Measurements from ENCODE around the gene DALRD3. TPM values are rescaled to one million over a fixed set of nuclear protein-coding genes. Genes with fewer than 3 reads are reported as not detected.
"Not testable (repeated sequence)": the region's sequence is repeated elsewhere in the genome, so short reads cannot be mapped to it uniquely, and the experiment has no call there.

The DALRD3 gene
- total RNA-seq, 6 experiments from 2014 or later: 7.5 to 17.0 (median 8.1) TPM

DNA sequence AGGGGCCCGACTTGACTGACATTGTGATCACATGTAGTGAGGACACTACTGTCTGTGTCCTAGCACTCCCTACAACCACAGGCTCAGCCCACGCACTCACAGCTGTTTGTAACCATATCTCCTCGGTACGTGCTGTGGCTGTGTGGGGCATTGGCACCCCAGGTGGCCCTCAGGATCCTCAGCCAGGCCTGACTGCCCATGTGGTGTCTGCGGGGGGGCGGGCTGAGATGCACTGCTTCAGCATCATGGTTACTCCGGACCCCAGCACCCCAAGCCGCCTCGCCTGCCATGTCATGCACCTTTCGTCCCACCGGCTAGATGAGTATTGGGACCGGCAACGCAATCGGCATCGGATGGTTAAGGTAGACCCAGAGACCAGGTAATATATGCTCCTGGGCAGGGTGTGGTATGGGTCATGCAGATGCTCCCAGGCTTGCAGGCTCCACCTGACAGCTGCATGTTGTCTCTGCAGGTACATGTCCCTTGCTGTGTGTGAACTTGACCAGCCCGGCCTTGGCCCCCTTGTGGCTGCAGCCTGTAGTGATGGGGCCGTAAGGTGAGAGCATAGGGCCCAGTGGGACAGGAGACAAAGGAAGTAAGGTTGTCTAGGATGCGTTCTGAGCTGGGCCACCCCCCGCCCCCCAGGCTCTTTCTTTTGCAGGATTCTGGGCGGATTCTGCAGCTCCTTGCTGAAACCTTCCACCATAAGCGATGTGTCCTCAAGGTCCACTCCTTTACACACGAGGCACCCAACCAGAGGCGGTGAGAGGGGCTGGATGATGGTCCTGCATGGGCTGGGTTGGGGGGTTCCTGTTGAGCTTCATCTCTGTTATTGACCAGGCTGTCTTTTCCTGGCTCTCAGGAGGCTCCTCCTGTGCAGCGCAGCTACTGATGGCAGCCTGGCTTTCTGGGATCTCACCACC, 4.4 kb downstream of the DALRD3 start:
- TF ChIP-seq, protein P1, sequence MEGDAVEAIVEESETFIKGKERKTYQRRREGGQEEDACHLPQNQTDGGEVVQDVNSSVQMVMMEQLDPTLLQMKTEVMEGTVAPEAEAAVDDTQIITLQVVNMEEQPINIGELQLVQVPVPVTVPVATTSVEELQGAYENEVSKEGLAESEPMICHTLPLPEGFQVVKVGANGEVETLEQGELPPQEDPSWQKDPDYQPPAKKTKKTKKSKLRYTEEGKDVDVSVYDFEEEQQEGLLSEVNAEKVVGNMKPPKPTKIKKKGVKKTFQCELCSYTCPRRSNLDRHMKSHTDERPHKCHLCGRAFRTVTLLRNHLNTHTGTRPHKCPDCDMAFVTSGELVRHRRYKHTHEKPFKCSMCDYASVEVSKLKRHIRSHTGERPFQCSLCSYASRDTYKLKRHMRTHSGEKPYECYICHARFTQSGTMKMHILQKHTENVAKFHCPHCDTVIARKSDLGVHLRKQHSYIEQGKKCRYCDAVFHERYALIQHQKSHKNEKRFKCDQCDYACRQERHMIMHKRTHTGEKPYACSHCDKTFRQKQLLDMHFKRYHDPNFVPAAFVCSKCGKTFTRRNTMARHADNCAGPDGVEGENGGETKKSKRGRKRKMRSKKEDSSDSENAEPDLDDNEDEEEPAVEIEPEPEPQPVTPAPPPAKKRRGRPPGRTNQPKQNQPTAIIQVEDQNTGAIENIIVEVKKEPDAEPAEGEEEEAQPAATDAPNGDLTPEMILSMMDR (IDR thresholded peaks at IDR 0.05): peak; percentile 49 to 56 (median 53)
- no peak for TF ChIP-seq POLR2A (IDR thresholded peaks at IDR 0.05)
- ATAC-seq: peak; percentile 57 to 63 (median 62)
- intact Hi-C loops (cut with DNase I): no loop called here

DNA sequence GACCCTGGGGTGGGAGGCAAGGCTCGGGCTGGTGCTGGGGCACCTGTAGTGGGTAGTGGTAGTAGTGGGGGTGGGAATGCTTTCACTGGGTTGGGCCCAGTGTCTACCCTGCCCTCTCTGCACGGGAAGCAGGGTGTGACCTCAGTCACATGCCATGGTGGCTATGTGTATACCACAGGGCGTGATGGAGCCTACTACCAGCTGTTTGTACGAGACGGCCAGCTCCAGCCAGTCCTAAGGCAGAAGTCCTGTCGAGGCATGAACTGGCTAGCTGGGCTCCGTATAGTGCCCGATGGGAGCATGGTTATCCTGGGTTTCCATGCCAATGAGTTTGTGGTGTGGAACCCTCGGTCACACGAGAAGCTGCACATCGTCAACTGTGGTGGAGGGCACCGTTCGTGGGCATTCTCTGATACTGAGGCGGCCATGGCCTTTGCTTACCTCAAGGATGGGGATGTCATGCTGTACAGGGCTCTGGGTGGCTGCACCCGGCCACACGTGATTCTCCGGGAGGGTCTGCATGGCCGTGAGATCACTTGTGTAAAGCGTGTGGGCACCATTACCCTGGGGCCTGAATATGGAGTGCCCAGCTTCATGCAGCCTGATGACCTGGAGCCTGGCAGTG, 5.2 kb downstream of the DALRD3 start:
- TF ChIP-seq, protein P1 (IDR thresholded peaks at IDR 0.05): no peak
- no peak for TF ChIP-seq POLR2A (IDR thresholded peaks at IDR 0.05)
- no peaks in the 10 kb centered on the region for H3K9me3 ChIP-seq
- WGBS (ENCODE audit: insufficient coverage, low coverage, low lambda C conversion rate, missing lambda C conversion rate): no CpG with 5 or more reads among the region's 19 CpGs
- H3K36me3 ChIP-seq: peaks cover 0 to 30% (median 12%) of the 10 kb centered on the region in 4 donors
- DNase-seq (peak in 1 of 3 donors; percentile 46), ATAC-seq (no peak)
- intact Hi-C loops (cut with DNase I): no loop called here
- H3K4me1 ChIP-seq: peaks cover 0 to 11% (median 2%) of the 10 kb centered on the region in 4 donors
- no peaks in the 10 kb centered on the region for H3K27me3 ChIP-seq
- H3K4me3 ChIP-seq: no peak overlapping the region
- H3K27ac ChIP-seq: no peak overlapping the region

More for the DNA sequence above, 4.4 kb downstream of the DALRD3 start:
- Histone ChIP-seq H3K4me1 (peaks cover 0 to 10% (median under 1%) of the 10 kb centered on the region in 4 donors), H3K36me3 (peaks cover 0 to 30% (median 12%) of the 10 kb centered on the region in 4 donors), H3K4me3 (no peak overlapping the region), H3K27me3 (no peaks in the 10 kb centered on the region), H3K27ac (no peak overlapping the region), H3K9me3 (no peaks in the 10 kb centered on the region)
- DNase-seq: peak in 1 of 3 donors; percentile 64
- 85% methylated on average over 9 of the region's 24 CpGs for WGBS (ENCODE audit: insufficient coverage, low coverage, low lambda C conversion rate, missing lambda C conversion rate)

DNA sequence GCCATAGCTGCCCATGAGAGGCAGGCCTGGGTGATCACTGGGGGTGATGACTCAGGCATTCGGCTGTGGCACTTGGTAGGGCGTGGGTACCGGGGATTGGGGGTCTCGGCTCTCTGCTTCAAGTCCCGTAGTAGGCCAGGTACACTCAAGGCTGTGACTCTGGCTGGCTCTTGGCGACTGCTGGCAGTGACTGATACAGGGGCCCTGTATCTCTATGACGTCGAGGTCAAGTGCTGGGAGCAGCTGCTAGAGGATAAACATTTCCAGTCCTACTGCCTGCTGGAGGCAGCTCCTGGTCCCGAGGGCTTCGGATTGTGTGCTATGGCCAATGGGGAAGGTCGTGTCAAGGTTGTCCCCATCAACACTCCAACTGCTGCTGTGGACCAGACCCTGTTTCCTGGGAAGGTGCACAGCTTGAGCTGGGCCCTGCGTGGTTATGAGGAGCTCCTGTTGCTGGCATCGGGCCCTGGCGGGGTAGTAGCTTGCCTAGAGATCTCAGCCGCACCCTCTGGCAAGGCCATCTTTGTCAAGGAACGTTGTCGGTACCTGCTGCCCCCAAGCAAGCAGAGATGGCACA, 5.9 kb downstream of the DALRD3 start:
- H3K4me3 ChIP-seq: no peak overlapping the region
- no peaks in the 10 kb centered on the region for H3K27me3 ChIP-seq
- DNase-seq (peak in 1 of 3 donors; percentile 43), ATAC-seq (no peak)
- TF ChIP-seq, protein P1 (IDR thresholded peaks at IDR 0.05): no peak
- no peak for TF ChIP-seq POLR2A (IDR thresholded peaks at IDR 0.05)
- peaks cover 0 to 30% (median 12%) of the 10 kb centered on the region in 4 donors for H3K36me3 ChIP-seq
- intact Hi-C loops (cut with DNase I): no loop called here
- no peaks in the 10 kb centered on the region for H3K9me3 ChIP-seq
- WGBS (ENCODE audit: insufficient coverage, low coverage, low lambda C conversion rate, missing lambda C conversion rate): no CpG with 5 or more reads among the region's 17 CpGs
- H3K27ac ChIP-seq: no peak overlapping the region
- peaks cover 0 to 11% (median 3%) of the 10 kb centered on the region in 4 donors for H3K4me1 ChIP-seq

DNA sequence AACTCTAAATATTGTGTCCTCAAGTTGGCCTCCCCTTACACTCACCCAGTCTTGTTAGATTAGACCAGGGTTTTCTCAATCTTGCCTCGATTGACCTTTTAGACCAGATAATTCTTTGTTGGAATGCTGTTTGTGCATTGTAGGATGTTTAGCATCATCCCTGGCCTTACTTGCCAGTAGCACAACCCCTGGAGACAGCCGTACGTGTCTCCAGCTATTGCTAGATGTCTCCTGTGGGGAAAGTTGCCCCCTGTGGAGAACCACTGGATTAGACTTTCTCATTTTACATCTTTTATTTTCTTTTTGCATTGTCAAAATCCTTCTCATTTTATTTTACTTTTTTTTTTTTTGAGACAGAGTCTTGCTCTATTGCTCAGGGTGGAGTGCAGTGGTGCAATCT, 9.0 kb downstream of the DALRD3 start:
- no peaks in the 10 kb centered on the region for H3K9me3 ChIP-seq
- intact Hi-C loops (cut with DNase I): no loop called here
- ATAC-seq: no peak
- 75% methylated on average over 3 of the region's 3 CpGs for WGBS (ENCODE audit: insufficient coverage, low coverage, low lambda C conversion rate, missing lambda C conversion rate)
- DNase-seq: no peak
- no peaks in the 10 kb centered on the region for H3K27me3 ChIP-seq
- H3K4me3 ChIP-seq: no peak overlapping the region
- no peak overlapping the region for H3K27ac ChIP-seq
- H3K4me1 ChIP-seq: peaks cover 0 to 25% (median 11%) of the 10 kb centered on the region in 4 donors
- peaks cover 0 to 13% (median 2%) of the 10 kb centered on the region in 4 donors for H3K36me3 ChIP-seq
- TF ChIP-seq, protein P1 (IDR thresholded peaks at IDR 0.05): no peak
- TF ChIP-seq POLR2A (IDR thresholded peaks at IDR 0.05): no peak

DNA sequence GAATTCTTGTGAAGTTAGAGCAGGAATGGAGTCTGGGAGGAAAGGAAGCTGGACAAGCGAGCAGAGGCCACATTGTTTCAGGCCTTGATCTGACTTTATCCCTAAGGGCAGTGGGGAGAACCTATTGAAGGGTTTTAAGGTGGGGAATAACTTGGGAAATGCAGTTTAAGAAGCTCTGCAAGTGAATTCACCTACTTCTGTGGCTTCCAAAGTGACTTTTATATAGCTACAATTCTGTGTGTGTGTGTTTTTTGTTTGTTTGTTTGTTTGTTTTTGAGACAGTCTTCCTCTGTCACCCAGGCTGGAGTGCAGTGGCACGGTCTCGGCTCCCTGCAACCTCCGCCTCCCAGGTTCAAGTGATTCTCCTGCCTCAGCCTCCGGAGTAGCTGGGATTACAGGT, 9.8 kb downstream of the DALRD3 start:
- H3K9me3 ChIP-seq; H3K4me3 ChIP-seq; ATAC-seq; H3K27ac ChIP-seq; DNase-seq; H3K36me3 ChIP-seq; H3K27me3 ChIP-seq; intact Hi-C loops (cut with DNase I): not testable (repeated sequence)
- H3K4me1 ChIP-seq: peaks cover 0 to 29% (median 11%) of the 10 kb centered on the region in 4 donors
- WGBS (ENCODE audit: insufficient coverage, low coverage, low lambda C conversion rate, missing lambda C conversion rate): 86% methylated on average over 5 of the region's 5 CpGs

All from right lobe of liver (tissue), 6 donors.